ENCODE measurements around the gene ADCYAP1R1. TPM values are rescaled to one million over a fixed set of nuclear protein-coding genes. Genes with fewer than 3 reads are reported as not detected.
"Not testable (repeated sequence)": the region's sequence is repeated elsewhere in the genome, so short reads cannot be mapped to it uniquely, and the experiment has no call there.

The ADCYAP1R1 gene
- polyA plus RNA-seq, 1 donor = 4.4 TPM

- Histone ChIP-seq H3K36me3 (ENCODE audit: control insufficient read depth, insufficient read depth, low read length) (no peaks in the 10 kb centered on the region), H3K4me1 (ENCODE audit: control insufficient read depth, insufficient read depth, low read length) (no peaks in the 10 kb centered on the region), H3K27ac (ENCODE audit: low read length) (no peak overlapping the region), H3K9me3 (ENCODE audit: control insufficient read depth, low read depth, low read length) (no peaks in the 10 kb centered on the region), H3K4me3 (ENCODE audit: low read length) (no peak overlapping the region), H3K27me3 (ENCODE audit: control insufficient read depth, insufficient read depth, low read length) (no peaks in the 10 kb centered on the region)
- peak; percentile 58 to 60 for DNase-seq
- WGBS (ENCODE audit: insufficient coverage, low lambda C conversion rate) = 0% methylated on average over 1 of the region's 31 CpGs
Observed at GRCh38 chr7:31134246-31135188, 82.4 kb downstream of the ADCYAP1R1 start.

- no peak overlapping the region for H3K4me3 ChIP-seq (ENCODE audit: low read length)
- DNase-seq = no peak
- WGBS (ENCODE audit: insufficient coverage, low lambda C conversion rate) = no CpG with 5 or more reads among the region's 7 CpGs
- no peaks in the 10 kb centered on the region for H3K36me3 ChIP-seq (ENCODE audit: control insufficient read depth, insufficient read depth, low read length)
- no peaks in the 10 kb centered on the region for H3K9me3 ChIP-seq (ENCODE audit: control insufficient read depth, low read depth, low read length)
- H3K27ac ChIP-seq (ENCODE audit: low read length) = no peak overlapping the region
- H3K27me3 ChIP-seq (ENCODE audit: control insufficient read depth, insufficient read depth, low read length) = no peaks in the 10 kb centered on the region
- no peaks in the 10 kb centered on the region for H3K4me1 ChIP-seq (ENCODE audit: control insufficient read depth, insufficient read depth, low read length)
Observed at GRCh38 chr7:31137234-31137633, 85.1 kb downstream of the ADCYAP1R1 start.

- H3K9me3 ChIP-seq (ENCODE audit: control insufficient read depth, low read depth, low read length) = no peaks in the 10 kb centered on the region
- H3K4me3 ChIP-seq (ENCODE audit: low read length) = no peak overlapping the region
- H3K36me3 ChIP-seq (ENCODE audit: control insufficient read depth, insufficient read depth, low read length) = no peaks in the 10 kb centered on the region
- no peak overlapping the region for H3K27ac ChIP-seq (ENCODE audit: low read length)
- no peaks in the 10 kb centered on the region for H3K27me3 ChIP-seq (ENCODE audit: control insufficient read depth, insufficient read depth, low read length)
- H3K4me1 ChIP-seq (ENCODE audit: control insufficient read depth, insufficient read depth, low read length) = no peaks in the 10 kb centered on the region
- no peak for DNase-seq
Observed at GRCh38 chr7:31145339-31145738, 93.2 kb downstream of the ADCYAP1R1 start.

GRCh38 chr7:31146030-31146429, 93.9 kb downstream of the ADCYAP1R1 start:
- no peaks in the 10 kb centered on the region for H3K9me3 ChIP-seq (ENCODE audit: control insufficient read depth, low read depth, low read length)
- no peak for DNase-seq
- H3K4me3 ChIP-seq (ENCODE audit: low read length) = no peak overlapping the region
- no peak overlapping the region for H3K27ac ChIP-seq (ENCODE audit: low read length)
- no CpG with 5 or more reads among the region's 1 CpG for whole genome bisulfite sequencing (ENCODE audit: insufficient coverage, low lambda C conversion rate)
- H3K36me3 ChIP-seq (ENCODE audit: control insufficient read depth, insufficient read depth, low read length) = no peaks in the 10 kb centered on the region
- no peaks in the 10 kb centered on the region for H3K4me1 ChIP-seq (ENCODE audit: control insufficient read depth, insufficient read depth, low read length)
- no peaks in the 10 kb centered on the region for H3K27me3 ChIP-seq (ENCODE audit: control insufficient read depth, insufficient read depth, low read length)

- no CpG with 5 or more reads among the region's 4 CpGs for WGBS (ENCODE audit: insufficient coverage, low lambda C conversion rate)
- H3K27me3 ChIP-seq (ENCODE audit: control insufficient read depth, insufficient read depth, low read length) = no peaks in the 10 kb centered on the region
- H3K4me3 ChIP-seq (ENCODE audit: low read length) = no peak overlapping the region
- no peak for DNase-seq
- no peaks in the 10 kb centered on the region for H3K36me3 ChIP-seq (ENCODE audit: control insufficient read depth, insufficient read depth, low read length)
- H3K27ac ChIP-seq (ENCODE audit: low read length) = no peak overlapping the region
- H3K9me3 ChIP-seq (ENCODE audit: control insufficient read depth, low read depth, low read length) = no peaks in the 10 kb centered on the region
- no peaks in the 10 kb centered on the region for H3K4me1 ChIP-seq (ENCODE audit: control insufficient read depth, insufficient read depth, low read length)
Observed at GRCh38 chr7:31146538-31146937, 94.4 kb downstream of the ADCYAP1R1 start.

- 67% methylated on average over 1 of the region's 2 CpGs for WGBS (ENCODE audit: insufficient coverage, low lambda C conversion rate)
- Histone ChIP-seq H3K9me3 (ENCODE audit: control insufficient read depth, low read depth, low read length) (peaks cover 3% of the 10 kb centered on the region), H3K27me3 (ENCODE audit: control insufficient read depth, insufficient read depth, low read length) (no peaks in the 10 kb centered on the region), H3K36me3 (ENCODE audit: control insufficient read depth, insufficient read depth, low read length) (no peaks in the 10 kb centered on the region), H3K4me3 (ENCODE audit: low read length) (no peak overlapping the region), H3K4me1 (ENCODE audit: control insufficient read depth, insufficient read depth, low read length) (no peaks in the 10 kb centered on the region), H3K27ac (ENCODE audit: low read length) (no peak overlapping the region)
- DNase-seq = no peak
Observed at GRCh38 chr7:31151849-31152248, 99.7 kb downstream of the ADCYAP1R1 start.

GRCh38 chr7:31153318-31153717, 101.2 kb downstream of the ADCYAP1R1 start:
- H3K27ac ChIP-seq (ENCODE audit: low read length); H3K4me3 ChIP-seq (ENCODE audit: low read length); DNase-seq; H3K4me1 ChIP-seq (ENCODE audit: control insufficient read depth, insufficient read depth, low read length); H3K27me3 ChIP-seq (ENCODE audit: control insufficient read depth, insufficient read depth, low read length); H3K36me3 ChIP-seq (ENCODE audit: control insufficient read depth, insufficient read depth, low read length); H3K9me3 ChIP-seq (ENCODE audit: control insufficient read depth, low read depth, low read length): not testable (repeated sequence)
- WGBS (ENCODE audit: insufficient coverage, low lambda C conversion rate) = no CpG with 5 or more reads among the region's 20 CpGs

- Histone ChIP-seq H3K36me3 (ENCODE audit: control insufficient read depth, insufficient read depth, low read length) (no peaks in the 10 kb centered on the region), H3K4me3 (ENCODE audit: low read length) (no peak overlapping the region), H3K9me3 (ENCODE audit: control insufficient read depth, low read depth, low read length) (no peaks in the 10 kb centered on the region), H3K27ac (ENCODE audit: low read length) (no peak overlapping the region), H3K27me3 (ENCODE audit: control insufficient read depth, insufficient read depth, low read length) (peaks cover 2% of the 10 kb centered on the region), H3K4me1 (ENCODE audit: control insufficient read depth, insufficient read depth, low read length) (no peaks in the 10 kb centered on the region)
- no peak for DNase-seq
- no CpG with 5 or more reads among the region's 5 CpGs for WGBS (ENCODE audit: insufficient coverage, low lambda C conversion rate)
Observed at GRCh38 chr7:31160941-31161340, 108.8 kb downstream of the ADCYAP1R1 start.

Other genes starting within 250 kb of the ADCYAP1R1 start
- gene AQP1, start 140.5 kb upstream of the ADCYAP1R1 start, polyA plus RNA-seq = 81.6 TPM
- gene GHRHR, start 88.4 kb upstream of the ADCYAP1R1 start, polyA plus RNA-seq = not detected